Subcutaneous adipose tissue (tissue), 4 donors: ENCODE measurements around the gene SYT17. TPM values are rescaled to one million over a fixed set of nuclear protein-coding genes. Genes with fewer than 3 reads are reported as not detected.

Experiments used
- CTCF ChIP-seq: fragments of 450-650 bp; IDR thresholded peaks from one replicate; pipeline ENCODE4 v1.5.1; 2016; ENCODE audit warnings: low read depth, mild to moderate bottlenecking, control low read depth, antibody characterized with exemption, moderate library complexity
- total RNA-seq, 4 donors: library from RNA; depleted of rRNA; stranded (reverse); fragments of >200 nt; gene quantifications; one replicate each; pipeline ENCODE4 v1.1.0, GENCODE V29; 2016

The SYT17 gene
- total RNA-seq, 4 donors from 2014 or later = 1.3 to 9.2 (median 6.1) TPM

DNA sequence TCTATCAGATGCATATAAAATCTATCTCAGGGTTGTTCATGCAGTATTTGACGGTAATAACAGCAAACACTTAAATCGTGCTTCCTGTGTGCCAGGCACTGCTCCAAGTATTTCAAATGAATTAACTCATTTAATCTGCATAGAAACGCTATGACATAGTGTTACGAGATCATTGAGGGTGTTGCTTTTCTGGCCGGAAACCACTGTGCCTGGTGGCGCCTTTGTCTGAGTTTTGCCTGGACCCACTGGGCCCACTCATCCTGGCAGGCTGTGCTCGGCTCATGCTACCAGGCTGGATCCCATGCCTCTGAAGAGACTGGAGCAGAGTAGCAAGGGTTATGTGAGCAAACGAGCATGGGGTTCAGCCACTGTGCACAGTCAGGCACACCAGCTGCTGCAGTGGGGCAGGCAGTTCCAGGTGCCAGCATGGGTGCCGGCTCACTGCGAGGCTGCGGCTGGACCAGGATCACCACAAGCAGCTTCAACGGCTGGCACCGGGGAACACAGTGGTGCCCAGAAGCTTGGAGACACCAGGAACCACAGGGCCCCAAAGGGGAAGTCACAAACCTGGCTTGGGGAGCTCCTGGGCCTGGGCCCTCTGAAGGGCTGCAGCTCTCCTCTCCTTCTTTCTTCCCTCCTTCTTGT, 71.6 kb downstream of the SYT17 start:
- TF ChIP-seq CTCF = no peak

DNA sequence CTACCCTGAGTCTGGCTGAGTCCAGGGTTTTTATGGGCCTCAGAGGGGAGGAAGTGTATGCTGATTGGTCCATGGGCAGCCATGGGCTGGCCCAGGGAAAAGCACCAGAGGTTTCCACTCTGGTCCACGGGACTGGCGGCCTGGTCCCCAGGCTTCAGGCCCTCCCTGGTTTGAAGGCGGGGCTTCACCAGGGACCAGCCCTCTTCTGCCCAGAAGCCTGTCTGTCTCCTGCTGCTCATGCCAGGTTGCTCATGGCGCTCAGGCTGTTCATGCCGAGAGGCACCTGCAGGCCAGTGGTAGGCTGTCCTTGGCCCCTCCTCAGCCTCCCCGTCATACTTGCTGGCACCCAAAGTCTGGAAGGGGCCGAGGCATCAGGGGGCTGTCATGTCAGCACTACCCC, 72.5 kb downstream of the SYT17 start:
- TF ChIP-seq CTCF = no peak

GRCh38 chr16:19241512-19241911, 73.5 kb downstream of the SYT17 start:
- no peak for TF ChIP-seq CTCF

GRCh38 chr16:19242186-19242585, 74.1 kb downstream of the SYT17 start:
- no peak for TF ChIP-seq CTCF

DNA sequence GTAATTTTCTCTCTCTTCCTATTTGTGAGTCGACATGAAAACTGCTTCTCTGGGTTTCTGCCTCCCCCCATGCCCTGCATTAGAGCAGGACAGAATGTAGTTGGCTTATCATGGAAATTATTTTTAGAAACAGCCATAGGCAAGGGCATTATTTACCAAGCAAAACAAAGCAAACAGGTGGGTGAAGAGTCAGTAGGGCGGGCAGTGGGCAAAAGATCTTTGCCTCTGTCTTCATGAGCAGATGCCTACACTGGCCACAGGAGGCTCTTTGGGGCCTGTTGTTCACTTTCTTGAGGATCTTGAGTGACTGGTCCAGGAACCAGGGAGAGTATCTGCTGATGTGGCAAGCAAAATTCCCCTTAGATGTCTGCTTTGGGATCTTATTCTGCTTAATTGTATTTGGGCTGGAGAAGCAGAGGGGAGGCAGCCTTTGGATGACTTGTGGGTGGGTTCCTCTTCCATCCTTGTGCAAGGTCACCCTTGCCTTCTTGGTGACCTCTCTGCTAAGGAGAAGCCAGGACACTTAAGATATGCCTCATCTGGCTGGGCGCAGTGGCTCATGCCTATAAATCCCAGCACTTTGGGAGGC, 75.0 kb downstream of the SYT17 start:
- no peak for TF ChIP-seq CTCF

GRCh38 chr16:19245326-19245925, 77.4 kb downstream of the SYT17 start:
- TF ChIP-seq CTCF = no peak

GRCh38 chr16:19252904-19253303, 84.9 kb downstream of the SYT17 start:
- TF ChIP-seq CTCF = no peak
